GM12801 (cell line): ENCODE results near the gene HOTAIR.

ENCODE experiments used
- TF ChIP-seq, protein P1 (sequence below): IDR thresholded peaks from one replicate; pipeline ENCODE4 v1.5.1; 2011; ENCODE audit warnings: control low read depth; ENCODE audit not compliant: insufficient read length; ENCODE audit errors: extremely low read depth

HOTAIR gene

GRCh38 chr12:54000116-54001114 is 25.7 kb upstream of the HOTAIR start, which contains the start of gene HOXC9:
Gene HOXC9, plus strand, starts transcription at chr12:54000161. Its CDS starts 28 bp downstream, at chr12:54000189.
- TF ChIP-seq, protein P1, sequence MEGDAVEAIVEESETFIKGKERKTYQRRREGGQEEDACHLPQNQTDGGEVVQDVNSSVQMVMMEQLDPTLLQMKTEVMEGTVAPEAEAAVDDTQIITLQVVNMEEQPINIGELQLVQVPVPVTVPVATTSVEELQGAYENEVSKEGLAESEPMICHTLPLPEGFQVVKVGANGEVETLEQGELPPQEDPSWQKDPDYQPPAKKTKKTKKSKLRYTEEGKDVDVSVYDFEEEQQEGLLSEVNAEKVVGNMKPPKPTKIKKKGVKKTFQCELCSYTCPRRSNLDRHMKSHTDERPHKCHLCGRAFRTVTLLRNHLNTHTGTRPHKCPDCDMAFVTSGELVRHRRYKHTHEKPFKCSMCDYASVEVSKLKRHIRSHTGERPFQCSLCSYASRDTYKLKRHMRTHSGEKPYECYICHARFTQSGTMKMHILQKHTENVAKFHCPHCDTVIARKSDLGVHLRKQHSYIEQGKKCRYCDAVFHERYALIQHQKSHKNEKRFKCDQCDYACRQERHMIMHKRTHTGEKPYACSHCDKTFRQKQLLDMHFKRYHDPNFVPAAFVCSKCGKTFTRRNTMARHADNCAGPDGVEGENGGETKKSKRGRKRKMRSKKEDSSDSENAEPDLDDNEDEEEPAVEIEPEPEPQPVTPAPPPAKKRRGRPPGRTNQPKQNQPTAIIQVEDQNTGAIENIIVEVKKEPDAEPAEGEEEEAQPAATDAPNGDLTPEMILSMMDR = no peak

DNA sequence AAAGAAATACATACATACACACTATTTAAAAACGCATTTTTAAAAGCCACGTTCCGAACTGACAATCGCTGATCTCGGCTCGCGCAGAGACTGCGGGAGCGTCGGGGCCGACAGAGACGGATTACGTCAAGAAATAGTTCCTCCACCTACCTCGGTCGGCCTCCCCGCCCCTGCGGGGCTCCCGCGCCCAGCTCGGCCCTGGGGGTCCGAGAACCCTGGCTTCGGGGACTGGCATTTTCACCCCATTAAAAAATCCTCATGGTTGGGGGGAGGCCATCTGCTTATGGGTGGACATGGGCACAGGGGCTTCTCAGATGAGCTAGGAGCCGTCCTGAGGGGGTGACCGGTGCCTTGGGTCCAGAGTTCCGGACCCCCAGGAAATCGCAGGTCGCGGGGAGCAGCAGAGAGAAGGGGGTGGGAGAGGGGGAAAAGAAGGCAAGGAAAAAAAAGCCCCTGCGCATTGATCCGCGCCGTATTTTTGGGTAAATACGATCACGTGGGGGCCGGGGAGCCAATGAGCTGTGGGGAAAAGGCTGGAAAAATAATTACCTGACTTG is 24.9 kb upstream of the HOTAIR start:
- TF ChIP-seq, protein P1 = no peak

- TF ChIP-seq, protein P1 = no peak
These were observed 24.1 kb upstream of the HOTAIR start for GRCh38 chr12:53998900-53999236.

DNA sequence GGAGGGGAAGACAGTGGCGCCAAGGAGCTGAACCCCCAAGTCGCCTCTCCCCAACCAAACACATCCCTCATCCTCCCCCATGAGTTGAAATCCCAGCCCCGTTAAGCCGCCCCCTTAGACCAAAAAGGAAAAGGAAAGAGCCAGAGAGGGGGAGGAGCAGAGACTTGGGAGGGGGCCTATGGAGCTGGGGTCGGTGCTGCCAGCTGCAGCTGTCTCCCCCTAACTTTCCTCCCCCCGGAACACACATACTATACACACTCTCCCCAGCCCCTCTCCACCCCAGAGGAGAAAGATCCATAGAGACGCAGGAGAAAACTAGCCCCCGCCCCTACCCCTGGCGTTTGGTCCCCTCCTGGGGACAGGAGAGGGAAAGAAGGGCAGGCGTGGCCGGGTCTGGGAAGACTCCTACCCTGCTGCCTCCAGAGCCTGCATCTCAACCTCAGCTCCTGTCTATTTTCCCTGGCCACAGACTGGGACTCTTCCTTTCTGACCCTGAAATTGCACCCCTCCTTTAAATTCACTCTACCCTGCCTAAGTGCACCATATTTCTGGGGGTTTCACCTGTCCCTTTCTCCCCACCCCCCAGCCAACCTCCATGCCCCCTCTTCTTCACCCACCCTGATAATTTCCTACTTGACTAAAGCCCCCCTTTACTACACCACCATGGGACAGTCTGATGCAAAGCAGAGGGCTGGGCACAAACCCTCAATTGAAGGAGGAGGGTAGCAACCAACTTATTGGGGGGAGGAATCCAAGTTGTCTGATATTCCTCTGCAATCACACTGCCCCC is 23.6 kb upstream of the HOTAIR start:
- TF ChIP-seq, protein P1 = no peak

- TF ChIP-seq, protein P1 = no peak
These were observed 22.7 kb upstream of the HOTAIR start for GRCh38 chr12:53997204-53998109.

GRCh38 chr12:53996240-53997203 is 21.8 kb upstream of the HOTAIR start:
- TF ChIP-seq, protein P1 = no peak
